Measurements from ENCODE around the gene KSR1. TPM values are rescaled to one million over a fixed set of nuclear protein-coding genes. Genes with fewer than 3 reads are reported as not detected.

The KSR1 gene
- total and polyA plus RNA-seq, 9 of the 15 experiments (the other 6 are each of a cell fraction or from before 2014, with no cell fraction given) = 1.4 to 51.7 (median 18.4) TPM

DNA sequence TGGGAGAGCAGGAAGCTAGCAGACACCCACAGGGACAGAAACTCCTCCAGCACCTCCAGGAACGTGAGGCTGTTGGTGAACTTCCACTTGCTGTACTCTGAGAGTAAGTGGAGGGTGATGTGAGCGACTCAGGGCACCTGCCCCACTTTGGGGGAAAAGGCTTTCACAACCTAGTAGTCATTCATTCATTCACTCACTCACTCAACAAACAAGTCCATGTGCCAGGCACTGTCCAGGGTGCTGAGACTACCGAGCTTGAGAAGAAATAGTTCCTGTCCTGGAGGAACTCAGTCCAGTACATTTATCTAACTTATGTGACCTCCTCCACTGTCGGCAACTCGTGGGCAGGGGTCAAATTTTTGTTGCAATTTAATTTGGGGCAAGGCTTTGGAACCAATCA is 201.4 kb downstream of the KSR1 start:
- no TSS peak for BruUV-seq (replicated peaks)
- Histone ChIP-seq H3K27ac (ENCODE audit: extremely low read depth, low read depth, low read length) (no peak overlapping the region), H3K9ac (ENCODE audit: insufficient read depth in 1 of 2, low read depth in 2 of 2, low read length in 2 of 2) (no peak overlapping the region), H3K9me3 (replicated peaks; ENCODE audit: control insufficient read depth, insufficient read depth, low read depth, low read length) (no peaks in the 10 kb centered on the region), H3K36me3 (ENCODE audit: control insufficient read depth, insufficient read depth, low read length) (no peaks in the 10 kb centered on the region), H3K4me1 (replicated peaks in 1 of 2; ENCODE audit: control insufficient read depth in 2 of 2, insufficient read depth in 2 of 2, low read length in 2 of 2) (peaks cover 3 to 14% of the 10 kb centered on the region in 2 experiments; a peak in 3 of 5 replicates), H3K9me1 (ENCODE audit: control insufficient read depth, insufficient read depth, low read length) (no peaks in the 10 kb centered on the region), H3K27me3 (ENCODE audit: control insufficient read depth in 2 of 2, insufficient read depth in 2 of 2, low read length in 2 of 2) (no peaks in the 10 kb centered on the region), H3K4me2 (ENCODE audit: insufficient read depth, low read length) (no peak overlapping the region), H2AFZ (ENCODE audit: low read depth, low read length) (no peak overlapping the region), H3K79me2 (ENCODE audit: control insufficient read depth, insufficient read depth, low read length) (no peaks in the 10 kb centered on the region), H3K4me3 (no peak overlapping the region), H4K20me1 (replicated peaks; ENCODE audit: control insufficient read depth, insufficient read depth, low read length) (no peaks in the 10 kb centered on the region)
- ChIA-PET POLR2A (interaction anchor here (0.7 kb wide), 1 partner anchor 44 kb away, joined by 3 read pairs; no protein-coding TSS in a partner anchor), CTCF (ENCODE audit: low intra/inter-chr PET ratio) (interaction anchor here (0.7 kb wide), 1 partner anchor 100 kb away, joined by 3 read pairs; no protein-coding TSS in a partner anchor)
- ATAC-seq = no peak
- 0% methylated on average over 5 of the region's 5 CpGs for WGBS (ENCODE audit: insufficient coverage, low coverage, missing lambda C conversion rate)
- peak in 1 of 4 experiments; percentile 48 for DNase-seq (ENCODE audit: extremely low read depth in 1 of 4, low spot score in 3 of 4)
- no peak for FAIRE-seq
- in situ Hi-C loops (cut with MboI) (loop anchor here (5.0 to 10.0 kb wide), 3 partner anchors 105 to 423 kb away; no protein-coding TSS in a partner anchor), intact Hi-C loops (cut with micrococcal nuclease) (no loop called here)
- TF ChIP-seq HDAC2 (IDR thresholded peaks at IDR 0.05) (0 out of 2 replicates have a peak, but pooled peaks have one; percentile 21), ZBTB8A (IDR thresholded peaks at IDR 0.05; ENCODE audit: partially characterized antibody) (no peak), POLR2AphosphoS5 (IDR thresholded peaks at IDR 0.05; ENCODE audit: control insufficient read depth, insufficient read depth, low read depth, low read length) (no peak), KLF16 (IDR thresholded peaks at IDR 0.05) (no peak), SIN3A (IDR thresholded peaks at IDR 0.05; ENCODE audit: borderline replicate concordance in 2 of 2, control insufficient read depth in 1 of 2, low read depth in 2 of 2, low read length in 2 of 2) (peak in 1 of 2 experiments; percentile 61; a peak in 1 of 4 replicates), MIER1 (IDR thresholded peaks at IDR 0.05; ENCODE audit: low read depth) (peak; percentile 93), EHMT2 (IDR thresholded peaks at IDR 0.05) (peak; percentile 95), TCF7L2 (IDR thresholded peaks at IDR 0.05; ENCODE audit: low read depth, low read length) (no peak)
- TF ChIP-seq, protein P1, sequence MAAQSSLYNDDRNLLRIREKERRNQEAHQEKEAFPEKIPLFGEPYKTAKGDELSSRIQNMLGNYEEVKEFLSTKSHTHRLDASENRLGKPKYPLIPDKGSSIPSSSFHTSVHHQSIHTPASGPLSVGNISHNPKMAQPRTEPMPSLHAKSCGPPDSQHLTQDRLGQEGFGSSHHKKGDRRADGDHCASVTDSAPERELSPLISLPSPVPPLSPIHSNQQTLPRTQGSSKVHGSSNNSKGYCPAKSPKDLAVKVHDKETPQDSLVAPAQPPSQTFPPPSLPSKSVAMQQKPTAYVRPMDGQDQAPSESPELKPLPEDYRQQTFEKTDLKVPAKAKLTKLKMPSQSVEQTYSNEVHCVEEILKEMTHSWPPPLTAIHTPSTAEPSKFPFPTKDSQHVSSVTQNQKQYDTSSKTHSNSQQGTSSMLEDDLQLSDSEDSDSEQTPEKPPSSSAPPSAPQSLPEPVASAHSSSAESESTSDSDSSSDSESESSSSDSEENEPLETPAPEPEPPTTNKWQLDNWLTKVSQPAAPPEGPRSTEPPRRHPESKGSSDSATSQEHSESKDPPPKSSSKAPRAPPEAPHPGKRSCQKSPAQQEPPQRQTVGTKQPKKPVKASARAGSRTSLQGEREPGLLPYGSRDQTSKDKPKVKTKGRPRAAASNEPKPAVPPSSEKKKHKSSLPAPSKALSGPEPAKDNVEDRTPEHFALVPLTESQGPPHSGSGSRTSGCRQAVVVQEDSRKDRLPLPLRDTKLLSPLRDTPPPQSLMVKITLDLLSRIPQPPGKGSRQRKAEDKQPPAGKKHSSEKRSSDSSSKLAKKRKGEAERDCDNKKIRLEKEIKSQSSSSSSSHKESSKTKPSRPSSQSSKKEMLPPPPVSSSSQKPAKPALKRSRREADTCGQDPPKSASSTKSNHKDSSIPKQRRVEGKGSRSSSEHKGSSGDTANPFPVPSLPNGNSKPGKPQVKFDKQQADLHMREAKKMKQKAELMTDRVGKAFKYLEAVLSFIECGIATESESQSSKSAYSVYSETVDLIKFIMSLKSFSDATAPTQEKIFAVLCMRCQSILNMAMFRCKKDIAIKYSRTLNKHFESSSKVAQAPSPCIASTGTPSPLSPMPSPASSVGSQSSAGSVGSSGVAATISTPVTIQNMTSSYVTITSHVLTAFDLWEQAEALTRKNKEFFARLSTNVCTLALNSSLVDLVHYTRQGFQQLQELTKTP (IDR thresholded peaks at IDR 0.05; ENCODE audit: low read depth in 1 of 2, partially characterized antibody in 2 of 2) = peak in 1 of 2 experiments; percentile 51
- TF ChIP-seq, protein P2, sequence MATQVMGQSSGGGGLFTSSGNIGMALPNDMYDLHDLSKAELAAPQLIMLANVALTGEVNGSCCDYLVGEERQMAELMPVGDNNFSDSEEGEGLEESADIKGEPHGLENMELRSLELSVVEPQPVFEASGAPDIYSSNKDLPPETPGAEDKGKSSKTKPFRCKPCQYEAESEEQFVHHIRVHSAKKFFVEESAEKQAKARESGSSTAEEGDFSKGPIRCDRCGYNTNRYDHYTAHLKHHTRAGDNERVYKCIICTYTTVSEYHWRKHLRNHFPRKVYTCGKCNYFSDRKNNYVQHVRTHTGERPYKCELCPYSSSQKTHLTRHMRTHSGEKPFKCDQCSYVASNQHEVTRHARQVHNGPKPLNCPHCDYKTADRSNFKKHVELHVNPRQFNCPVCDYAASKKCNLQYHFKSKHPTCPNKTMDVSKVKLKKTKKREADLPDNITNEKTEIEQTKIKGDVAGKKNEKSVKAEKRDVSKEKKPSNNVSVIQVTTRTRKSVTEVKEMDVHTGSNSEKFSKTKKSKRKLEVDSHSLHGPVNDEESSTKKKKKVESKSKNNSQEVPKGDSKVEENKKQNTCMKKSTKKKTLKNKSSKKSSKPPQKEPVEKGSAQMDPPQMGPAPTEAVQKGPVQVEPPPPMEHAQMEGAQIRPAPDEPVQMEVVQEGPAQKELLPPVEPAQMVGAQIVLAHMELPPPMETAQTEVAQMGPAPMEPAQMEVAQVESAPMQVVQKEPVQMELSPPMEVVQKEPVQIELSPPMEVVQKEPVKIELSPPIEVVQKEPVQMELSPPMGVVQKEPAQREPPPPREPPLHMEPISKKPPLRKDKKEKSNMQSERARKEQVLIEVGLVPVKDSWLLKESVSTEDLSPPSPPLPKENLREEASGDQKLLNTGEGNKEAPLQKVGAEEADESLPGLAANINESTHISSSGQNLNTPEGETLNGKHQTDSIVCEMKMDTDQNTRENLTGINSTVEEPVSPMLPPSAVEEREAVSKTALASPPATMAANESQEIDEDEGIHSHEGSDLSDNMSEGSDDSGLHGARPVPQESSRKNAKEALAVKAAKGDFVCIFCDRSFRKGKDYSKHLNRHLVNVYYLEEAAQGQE (IDR thresholded peaks at IDR 0.05; ENCODE audit: borderline replicate concordance) = peak; percentile 98
- TF ChIP-seq, protein P2 (CRISPR knock-in tag; IDR thresholded peaks at IDR 0.05; ENCODE audit: low read depth) = peak; percentile 89
